Fibroblast of villous mesenchyme (primary cell): ENCODE data around the gene NOB1. TPM values are rescaled to one million over a fixed set of nuclear protein-coding genes. Genes with fewer than 3 reads are reported as not detected.
"Not testable (repeated sequence)": the region's sequence is repeated elsewhere in the genome, so short reads cannot be mapped to it uniquely, and the experiment has no call there.

ENCODE experiments used
- DNase-seq: peaks from one replicate; pipeline ENCODE4 v3.0.0-alpha.2; 2010; ENCODE audit warnings: low read depth
- H3K4me3 ChIP-seq: 2 replicates; pipeline ENCODE4 v1.5.1; 2011; ENCODE audit warnings: low read depth, mild to moderate bottlenecking, low read length
- total RNA-seq: library from RNA; depleted of rRNA; stranded (reverse); fragments of >200 nt; gene quantifications from 2 replicates; pipeline ENCODE4 v1.2.3, GENCODE V29; 2012
- TF ChIP-seq, protein P1 (sequence below): IDR thresholded peaks from 2 replicates; pipeline ENCODE4 v1.5.1; 2012; ENCODE audit warnings: low read depth, mild to moderate bottlenecking, low read length; ENCODE audit not compliant: insufficient read depth

The NOB1 gene
- total RNA-seq, 1 donor, result 22.0 TPM

DNA sequence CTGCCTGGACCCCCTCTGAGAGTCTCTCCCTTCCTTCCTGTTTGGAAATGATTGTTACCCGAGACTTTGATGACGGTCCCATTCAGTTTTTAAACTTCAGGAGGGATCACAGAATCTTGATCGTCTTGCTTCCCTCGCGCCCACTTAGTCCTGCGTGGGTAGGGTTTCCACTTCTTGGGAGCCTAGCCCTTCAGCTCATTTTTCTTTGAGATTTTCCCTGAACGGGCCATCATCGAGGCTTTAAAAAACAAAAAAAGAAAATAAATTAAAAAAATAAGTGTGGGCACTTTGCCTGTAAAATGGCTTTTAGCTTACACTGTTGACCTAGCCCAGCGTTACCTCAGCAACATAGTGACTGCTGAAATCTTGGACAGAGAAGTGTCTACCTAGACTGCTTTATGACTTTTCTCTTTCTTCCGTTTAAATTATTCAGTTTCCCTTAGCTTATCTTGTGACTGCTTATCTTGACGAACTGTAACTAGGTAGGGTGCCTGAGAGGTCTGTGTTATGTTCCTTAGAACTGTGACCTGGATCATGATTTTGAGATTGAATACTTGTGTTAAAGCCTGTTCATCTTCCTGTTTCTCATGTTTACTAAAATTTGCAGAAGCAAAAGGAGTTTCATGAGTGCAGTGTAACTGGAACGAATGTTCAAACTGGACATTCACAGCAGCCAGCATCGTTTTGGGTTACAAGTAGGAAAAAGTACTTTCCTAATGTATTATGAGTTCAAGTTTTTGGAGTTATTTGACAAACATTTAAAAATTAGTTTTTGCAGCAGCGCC is 8.3 kb upstream of the NOB1 start:
- peak overlapping the region; percentile 68 for H3K4me3 ChIP-seq
- TF ChIP-seq, protein P1, sequence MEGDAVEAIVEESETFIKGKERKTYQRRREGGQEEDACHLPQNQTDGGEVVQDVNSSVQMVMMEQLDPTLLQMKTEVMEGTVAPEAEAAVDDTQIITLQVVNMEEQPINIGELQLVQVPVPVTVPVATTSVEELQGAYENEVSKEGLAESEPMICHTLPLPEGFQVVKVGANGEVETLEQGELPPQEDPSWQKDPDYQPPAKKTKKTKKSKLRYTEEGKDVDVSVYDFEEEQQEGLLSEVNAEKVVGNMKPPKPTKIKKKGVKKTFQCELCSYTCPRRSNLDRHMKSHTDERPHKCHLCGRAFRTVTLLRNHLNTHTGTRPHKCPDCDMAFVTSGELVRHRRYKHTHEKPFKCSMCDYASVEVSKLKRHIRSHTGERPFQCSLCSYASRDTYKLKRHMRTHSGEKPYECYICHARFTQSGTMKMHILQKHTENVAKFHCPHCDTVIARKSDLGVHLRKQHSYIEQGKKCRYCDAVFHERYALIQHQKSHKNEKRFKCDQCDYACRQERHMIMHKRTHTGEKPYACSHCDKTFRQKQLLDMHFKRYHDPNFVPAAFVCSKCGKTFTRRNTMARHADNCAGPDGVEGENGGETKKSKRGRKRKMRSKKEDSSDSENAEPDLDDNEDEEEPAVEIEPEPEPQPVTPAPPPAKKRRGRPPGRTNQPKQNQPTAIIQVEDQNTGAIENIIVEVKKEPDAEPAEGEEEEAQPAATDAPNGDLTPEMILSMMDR, result no peak
- peak; percentile 42 for DNase-seq

- DNase-seq, result peak; percentile 63
- peak within 1 kb of the TSS; percentile 68 for H3K4me3 ChIP-seq
- TF ChIP-seq, protein P1, result no peak
Measured at GRCh38 chr16:69761983-69762813, 7.5 kb upstream of the NOB1 start, which contains the start of gene WWP2. TSS of gene WWP2 (plus strand) at chr16:69762332. CDS start at chr16:69787011, 24,679 bp downstream.

GRCh38 chr16:69757375-69757774 is 2.6 kb upstream of the NOB1 start:
- not testable (repeated sequence) for H3K4me3 ChIP-seq
- DNase-seq, result peak; percentile 33

- no peak for DNase-seq
- TF ChIP-seq, protein P1, result no peak
- H3K4me3 ChIP-seq, result no peak overlapping the region
Measured at GRCh38 chr16:69756705-69757104, 2.0 kb upstream of the NOB1 start.

DNA sequence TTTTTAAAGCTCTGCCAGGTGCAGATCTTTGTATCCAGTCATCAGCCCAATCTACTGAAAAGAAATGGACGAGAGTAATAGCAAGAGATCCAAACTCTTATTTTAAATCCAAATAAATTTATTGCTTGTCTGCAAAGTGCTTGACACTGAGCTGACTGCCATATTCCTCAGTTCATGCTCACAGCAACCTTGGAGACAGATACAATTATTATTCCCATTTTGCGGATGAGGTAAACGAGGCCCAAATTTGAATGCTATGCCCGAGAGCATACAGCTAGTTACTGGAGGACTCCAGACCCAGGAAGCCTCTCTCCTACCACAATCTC is 620 bp downstream of the NOB1 start:
- TF ChIP-seq, protein P1, result no peak
- H3K4me3 ChIP-seq, result peak overlapping the region; percentile 91
- DNase-seq, result peak; percentile 13

- H3K4me3 ChIP-seq, result no peak overlapping the region
- TF ChIP-seq, protein P1, result no peak
- no peak for DNase-seq
Measured at GRCh38 chr16:69748694-69749345, 5.9 kb downstream of the NOB1 start.

DNA sequence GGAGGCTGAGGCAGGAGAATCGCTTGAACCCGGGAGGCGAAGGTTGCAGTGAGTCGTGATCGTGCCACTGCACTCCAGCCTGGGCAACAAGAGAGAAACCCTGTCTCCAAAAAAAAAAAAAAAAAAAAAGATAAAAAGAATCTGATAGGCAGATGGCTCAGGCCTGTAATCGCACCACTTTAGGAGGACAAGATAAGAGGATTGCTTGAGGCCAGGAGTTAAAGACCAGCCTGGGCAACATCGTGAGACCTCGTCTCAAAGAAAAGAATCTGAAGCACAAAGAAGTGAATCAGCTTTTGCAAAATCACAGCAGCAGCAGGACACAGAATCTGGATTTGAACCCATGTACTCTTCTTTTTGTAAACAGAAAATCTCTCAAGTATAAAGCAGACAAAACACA is 7.6 kb downstream of the NOB1 start:
- DNase-seq, result no peak
- no peak overlapping the region for H3K4me3 ChIP-seq
- TF ChIP-seq, protein P1, result no peak
